HepG2 (cell line): ENCODE results near the gene APOA1. TPM values are rescaled to one million over a fixed set of nuclear protein-coding genes. Genes with fewer than 3 reads are reported as not detected.
A peak's percentile ranks its signal among the peaks of the same experiment; 100 is the strongest.

ENCODE experiments used
- BORCS8-MEF2B ChIP-seq: sonication (generic); formaldehyde crosslinking; IDR thresholded peaks from 2 replicates; pipeline ENCODE4 v1.8.0; 2022; ENCODE audit warnings: mild to moderate bottlenecking, missing genetic modification reagents
- CREM ChIP-seq, 2 experiments: sonication (generic) in 1 of 2; formaldehyde crosslinking in 1 of 2; IDR thresholded peaks; 2 replicates each; pipeline versions ENCODE4 v1.4.0 to v1.6.1; 2016 to 2020; ENCODE audit warnings: antibody characterized with exemption in 1 of 2, mild to moderate bottlenecking in 1 of 2, missing genetic modification reagents in 1 of 2
- JDP2 ChIP-seq: sonication (generic); formaldehyde crosslinking; IDR thresholded peaks from 2 replicates; pipeline ENCODE4 v1.8.1; 2022; ENCODE audit warnings: missing genetic modification reagents, borderline replicate concordance
- KDM6A ChIP-seq: IDR thresholded peaks from 2 replicates; pipeline ENCODE4 v1.6.1; 2016; ENCODE audit warnings: low read depth
- MAZ ChIP-seq, 2 experiments: sonication (generic) in 1 of 2; formaldehyde crosslinking in 1 of 2; IDR thresholded peaks; 2 replicates each; pipeline versions ENCODE4 v1.5.0 to v1.6.1; 2012 to 2020; ENCODE audit warnings: low read depth in 2 of 2, mild to moderate bottlenecking in 2 of 2, borderline replicate concordance in 1 of 2, improper control_type of control experiment in 1 of 2, low read length in 1 of 2, missing genetic modification reagents in 1 of 2, moderate library complexity in 1 of 2
- NFIB ChIP-seq: sonication (generic); formaldehyde crosslinking; IDR thresholded peaks from 2 replicates; pipeline ENCODE4 v1.9.0; 2021; ENCODE audit warnings: missing genetic modification reagents, mild to moderate bottlenecking, borderline replicate concordance
- PHF8 ChIP-seq: sonication (generic); formaldehyde crosslinking; IDR thresholded peaks from 2 replicates; pipeline ENCODE4 v1.5.0; 2020; ENCODE audit warnings: missing genetic modification reagents
- RELA ChIP-seq: sonication (generic); formaldehyde crosslinking; IDR thresholded peaks from 2 replicates; pipeline ENCODE4 v1.4.0; 2020; ENCODE audit warnings: missing genetic modification reagents
- SRSF9 ChIP-seq: fragments of 200-400 bp; formaldehyde crosslinking; IDR thresholded peaks from 2 replicates; pipeline ENCODE4 v1.6.1; 2018; ENCODE audit warnings: borderline replicate concordance, mild to moderate bottlenecking, low read depth, low read length; ENCODE audit not compliant: insufficient read depth, poor library complexity, severe bottlenecking
- ZBTB39 ChIP-seq: sonication (generic); formaldehyde crosslinking; IDR thresholded peaks from 2 replicates; pipeline ENCODE4 v1.5.0; 2020; ENCODE audit warnings: missing genetic modification reagents
- ZC3H13 ChIP-seq: sonication (generic); formaldehyde crosslinking; IDR thresholded peaks from 2 replicates; pipeline ENCODE4 v1.8.1; 2023; ENCODE audit warnings: mild to moderate bottlenecking, missing genetic modification reagents, moderate library complexity
- ZNF235 ChIP-seq: sonication (generic); formaldehyde crosslinking; IDR thresholded peaks from 2 replicates; pipeline ENCODE4 v1.8.1; 2023; ENCODE audit warnings: mild to moderate bottlenecking, missing genetic modification reagents, borderline replicate concordance
- ZNF468 ChIP-seq: sonication (generic); formaldehyde crosslinking; IDR thresholded peaks from 2 replicates; pipeline ENCODE4 v1.8.0; 2022; ENCODE audit warnings: mild to moderate bottlenecking, moderate library complexity, missing genetic modification reagents
- ZSCAN31 ChIP-seq: sonication (generic); formaldehyde crosslinking; IDR thresholded peaks from 2 replicates; pipeline ENCODE4 v1.5.0; 2020; ENCODE audit warnings: low read depth, mild to moderate bottlenecking, missing genetic modification reagents
- polyA plus RNA-seq, 8 experiments: library from polyadenylated mRNA; depleted of rRNA in 3 of 8; stranded (reverse) in 7 of 8; unstranded in 1 of 8; fragments of >200 nt; fragmentation: Illumina TruSeq in 4 of 8; extraction: Trizol in 4 of 8; gene quantifications; 2 replicates each; pipeline versions ENCODE4 v1.2.1 to v1.2.3, GENCODE V29; 2011 to 2016; ENCODE audit warnings: low read depth in 4 of 8, missing spikeins in 1 of 8, mixed read lengths in 1 of 8; ENCODE audit not compliant: insufficient read depth in 1 of 8
- total RNA-seq, 5 experiments: library from RNA; depleted of rRNA; stranded (reverse); fragments of >200 nt; fragmentation: Illumina TruSeq; extraction: Trizol; gene quantifications; 2 replicates each; pipeline ENCODE4 v1.2.3, GENCODE V29; 2016; ENCODE audit warnings: low read depth in 1 of 5
- TF ChIP-seq, protein P1 (sequence below): sonication (generic); formaldehyde crosslinking; IDR thresholded peaks from 2 replicates; pipeline ENCODE4 v1.4.0; 2020; ENCODE audit warnings: missing genetic modification reagents, mild to moderate bottlenecking, borderline replicate concordance
- TF ChIP-seq, protein P2 (sequence below): sonication (generic); formaldehyde crosslinking; IDR thresholded peaks from 2 replicates; pipeline ENCODE4 v1.4.0; 2020; ENCODE audit warnings: missing genetic modification reagents, borderline replicate concordance

Gene APOA1
- total and polyA plus RNA-seq, 2 of the 13 experiments (the other 11 are each of a cell fraction or from before 2014, with no cell fraction given): 1,973 to 5,485 TPM

DNA sequence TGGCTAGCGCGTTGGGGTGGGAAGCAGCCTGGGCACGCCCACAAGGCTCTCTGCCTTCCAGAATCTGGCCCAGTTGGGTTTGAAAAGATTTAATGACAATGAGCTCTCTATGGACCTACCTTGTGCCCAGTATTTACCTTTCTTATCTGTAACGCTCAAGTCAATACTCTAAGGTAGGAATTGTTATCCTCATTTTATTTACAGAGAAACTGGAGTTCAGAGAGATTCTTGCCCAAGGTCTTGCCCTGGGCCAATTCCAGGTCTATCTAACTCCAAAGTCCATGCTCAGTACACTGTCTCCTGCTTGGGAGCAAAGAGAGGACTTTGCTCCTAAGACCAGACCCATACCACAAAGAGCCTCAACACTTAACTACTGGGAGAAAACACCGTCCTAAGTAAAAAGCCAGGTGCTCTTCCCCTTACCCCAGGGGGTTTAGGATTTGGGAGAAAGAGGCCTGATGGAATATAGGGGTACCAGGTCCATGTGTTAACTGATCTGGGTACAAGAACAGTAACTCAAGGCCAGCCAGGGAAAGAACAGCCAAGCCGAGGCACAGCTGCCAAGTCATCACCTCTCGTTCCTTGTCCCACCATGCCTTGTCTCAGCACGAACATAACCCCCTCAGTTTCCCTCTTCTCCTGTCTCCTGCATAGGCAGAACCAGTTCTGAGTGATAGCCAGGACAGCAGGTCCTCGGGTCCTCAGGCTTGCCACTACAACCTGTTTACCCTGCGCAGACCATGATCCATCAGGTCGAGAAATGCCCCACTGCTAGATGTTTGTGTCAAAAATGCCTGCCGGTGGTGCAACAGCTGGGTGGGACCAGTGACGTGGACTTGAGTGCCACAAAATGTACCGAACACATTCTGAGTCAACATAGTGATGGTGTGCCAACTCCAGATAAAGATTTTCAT is 28.9 kb downstream of the APOA1 start (continued):
- TF ChIP-seq, protein P1, sequence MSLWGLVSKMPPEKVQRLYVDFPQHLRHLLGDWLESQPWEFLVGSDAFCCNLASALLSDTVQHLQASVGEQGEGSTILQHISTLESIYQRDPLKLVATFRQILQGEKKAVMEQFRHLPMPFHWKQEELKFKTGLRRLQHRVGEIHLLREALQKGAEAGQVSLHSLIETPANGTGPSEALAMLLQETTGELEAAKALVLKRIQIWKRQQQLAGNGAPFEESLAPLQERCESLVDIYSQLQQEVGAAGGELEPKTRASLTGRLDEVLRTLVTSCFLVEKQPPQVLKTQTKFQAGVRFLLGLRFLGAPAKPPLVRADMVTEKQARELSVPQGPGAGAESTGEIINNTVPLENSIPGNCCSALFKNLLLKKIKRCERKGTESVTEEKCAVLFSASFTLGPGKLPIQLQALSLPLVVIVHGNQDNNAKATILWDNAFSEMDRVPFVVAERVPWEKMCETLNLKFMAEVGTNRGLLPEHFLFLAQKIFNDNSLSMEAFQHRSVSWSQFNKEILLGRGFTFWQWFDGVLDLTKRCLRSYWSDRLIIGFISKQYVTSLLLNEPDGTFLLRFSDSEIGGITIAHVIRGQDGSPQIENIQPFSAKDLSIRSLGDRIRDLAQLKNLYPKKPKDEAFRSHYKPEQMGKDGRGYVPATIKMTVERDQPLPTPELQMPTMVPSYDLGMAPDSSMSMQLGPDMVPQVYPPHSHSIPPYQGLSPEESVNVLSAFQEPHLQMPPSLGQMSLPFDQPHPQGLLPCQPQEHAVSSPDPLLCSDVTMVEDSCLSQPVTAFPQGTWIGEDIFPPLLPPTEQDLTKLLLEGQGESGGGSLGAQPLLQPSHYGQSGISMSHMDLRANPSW (CRISPR knock-in tag): peak; percentile 91; the same call in 1 of the 2 replicates
- TF ChIP-seq NFIB (CRISPR knock-in tag) (no peak), RELA (no peak; the same call in 1 of the 2 replicates), SRSF9 (no peak), KDM6A (CRISPR knock-in tag) (peak; percentile 97), ZSCAN31 (0 out of 2 replicates have a peak, but pooled peaks have one; percentile 25), CREM (IDR thresholded peaks at IDR 0.05) (peak; percentile 94), CREM (CRISPR knock-in tag; IDR thresholded peaks at IDR 0.05) (no peak), BORCS8-MEF2B (CRISPR knock-in tag) (peak; percentile 30; the same call in 1 of the 2 replicates), MAZ (IDR thresholded peaks at IDR 0.05; ENCODE audit: borderline replicate concordance, low read depth, low read length) (0 out of 2 replicates have a peak, but pooled peaks have one; percentile 24), MAZ (CRISPR knock-in tag; IDR thresholded peaks at IDR 0.05; ENCODE audit: low read depth) (peak; percentile 28; the same call in 1 of the 2 replicates), ZBTB39 (CRISPR knock-in tag) (peak; percentile 83; the same call in 1 of the 2 replicates), ZC3H13 (CRISPR knock-in tag) (no peak), ZNF235 (CRISPR knock-in tag) (no peak), ZNF468 (CRISPR knock-in tag) (no peak), JDP2 (no peak; the same call in 1 of the 2 replicates), PHF8 (CRISPR knock-in tag) (peak; percentile 43; the same call in 1 of the 2 replicates)
- TF ChIP-seq, protein P2, sequence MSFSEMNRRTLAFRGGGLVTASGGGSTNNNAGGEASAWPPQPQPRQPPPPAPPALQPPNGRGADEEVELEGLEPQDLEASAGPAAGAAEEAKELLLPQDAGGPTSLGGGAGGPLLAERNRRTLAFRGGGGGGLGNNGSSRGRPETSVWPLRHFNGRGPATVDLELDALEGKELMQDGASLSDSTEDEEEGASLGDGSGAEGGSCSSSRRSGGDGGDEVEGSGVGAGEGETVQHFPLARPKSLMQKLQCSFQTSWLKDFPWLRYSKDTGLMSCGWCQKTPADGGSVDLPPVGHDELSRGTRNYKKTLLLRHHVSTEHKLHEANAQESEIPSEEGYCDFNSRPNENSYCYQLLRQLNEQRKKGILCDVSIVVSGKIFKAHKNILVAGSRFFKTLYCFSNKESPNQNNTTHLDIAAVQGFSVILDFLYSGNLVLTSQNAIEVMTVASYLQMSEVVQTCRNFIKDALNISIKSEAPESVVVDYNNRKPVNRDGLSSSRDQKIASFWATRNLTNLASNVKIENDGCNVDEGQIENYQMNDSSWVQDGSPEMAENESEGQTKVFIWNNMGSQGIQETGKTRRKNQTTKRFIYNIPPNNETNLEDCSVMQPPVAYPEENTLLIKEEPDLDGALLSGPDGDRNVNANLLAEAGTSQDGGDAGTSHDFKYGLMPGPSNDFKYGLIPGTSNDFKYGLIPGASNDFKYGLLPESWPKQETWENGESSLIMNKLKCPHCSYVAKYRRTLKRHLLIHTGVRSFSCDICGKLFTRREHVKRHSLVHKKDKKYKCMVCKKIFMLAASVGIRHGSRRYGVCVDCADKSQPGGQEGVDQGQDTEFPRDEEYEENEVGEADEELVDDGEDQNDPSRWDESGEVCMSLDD: peak; percentile 61; the same call in 1 of the 2 replicates
